GM12801 (cell line): Measurements from ENCODE around the gene GARIN5A.

Source experiments
- CTCF ChIP-seq: IDR thresholded peaks from one replicate; pipeline ENCODE4 v1.5.1; 2011; ENCODE audit warnings: control low read depth; ENCODE audit not compliant: insufficient read length; ENCODE audit errors: extremely low read depth

The GARIN5A gene

GRCh38 chr19:50428772-50429463 is 47.7 kb downstream of the GARIN5A start:
- no peak for TF ChIP-seq CTCF

- TF ChIP-seq CTCF, result no peak
Observed at GRCh38 chr19:50427997-50428425, 48.6 kb downstream of the GARIN5A start.

DNA sequence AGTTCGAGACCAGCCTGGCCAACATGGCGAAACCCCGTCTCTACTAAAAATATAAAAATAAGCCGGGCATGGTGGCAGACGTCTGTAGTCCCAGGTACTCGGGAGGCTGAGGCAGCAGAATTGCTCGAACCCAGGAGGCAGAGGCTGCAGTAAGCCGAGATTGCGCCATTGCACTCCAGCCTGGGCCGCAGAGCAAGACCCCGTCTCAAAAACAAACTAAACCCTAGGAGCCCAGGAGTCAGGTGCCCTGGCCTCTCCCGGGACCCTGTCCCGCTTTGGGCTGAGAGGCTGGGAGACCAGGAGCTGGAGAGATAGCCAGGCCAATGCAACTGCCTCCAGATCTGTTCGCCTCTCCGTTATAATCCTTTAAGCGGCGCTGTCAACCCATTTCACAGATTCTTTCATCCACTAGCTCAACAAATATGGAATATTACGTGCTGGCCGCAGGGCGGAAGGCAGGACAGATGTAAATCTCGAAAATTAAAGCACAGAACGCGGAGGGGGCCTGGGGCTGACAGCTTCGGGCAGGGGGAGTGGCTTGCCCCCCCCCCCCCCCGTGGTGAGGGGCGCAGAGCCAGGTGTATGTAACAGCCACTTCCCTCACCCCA is 49.2 kb downstream of the GARIN5A start:
- no peak for TF ChIP-seq CTCF

DNA sequence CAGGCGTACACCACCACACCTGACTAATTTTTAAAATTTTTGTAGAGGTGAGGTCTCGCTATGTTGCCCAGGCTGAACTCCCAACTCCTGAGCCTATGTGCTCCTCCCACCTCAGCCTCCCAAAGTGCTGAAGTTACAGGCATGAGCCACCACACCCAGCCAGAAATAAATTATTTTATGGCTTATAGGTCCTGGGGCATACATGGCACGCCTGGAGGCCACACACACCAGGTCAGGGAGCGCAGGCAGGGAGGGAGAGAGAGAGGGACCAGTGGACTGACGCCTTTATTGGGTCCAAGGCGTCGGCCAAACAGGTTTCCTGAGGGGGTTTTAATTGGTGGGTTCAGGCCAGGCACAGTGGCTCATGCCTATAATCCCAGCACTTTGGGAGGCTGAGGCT is 51.1 kb downstream of the GARIN5A start:
- no peak for TF ChIP-seq CTCF

- TF ChIP-seq CTCF, result no peak
Observed at GRCh38 chr19:50423279-50424113, 53.2 kb downstream of the GARIN5A start.

DNA sequence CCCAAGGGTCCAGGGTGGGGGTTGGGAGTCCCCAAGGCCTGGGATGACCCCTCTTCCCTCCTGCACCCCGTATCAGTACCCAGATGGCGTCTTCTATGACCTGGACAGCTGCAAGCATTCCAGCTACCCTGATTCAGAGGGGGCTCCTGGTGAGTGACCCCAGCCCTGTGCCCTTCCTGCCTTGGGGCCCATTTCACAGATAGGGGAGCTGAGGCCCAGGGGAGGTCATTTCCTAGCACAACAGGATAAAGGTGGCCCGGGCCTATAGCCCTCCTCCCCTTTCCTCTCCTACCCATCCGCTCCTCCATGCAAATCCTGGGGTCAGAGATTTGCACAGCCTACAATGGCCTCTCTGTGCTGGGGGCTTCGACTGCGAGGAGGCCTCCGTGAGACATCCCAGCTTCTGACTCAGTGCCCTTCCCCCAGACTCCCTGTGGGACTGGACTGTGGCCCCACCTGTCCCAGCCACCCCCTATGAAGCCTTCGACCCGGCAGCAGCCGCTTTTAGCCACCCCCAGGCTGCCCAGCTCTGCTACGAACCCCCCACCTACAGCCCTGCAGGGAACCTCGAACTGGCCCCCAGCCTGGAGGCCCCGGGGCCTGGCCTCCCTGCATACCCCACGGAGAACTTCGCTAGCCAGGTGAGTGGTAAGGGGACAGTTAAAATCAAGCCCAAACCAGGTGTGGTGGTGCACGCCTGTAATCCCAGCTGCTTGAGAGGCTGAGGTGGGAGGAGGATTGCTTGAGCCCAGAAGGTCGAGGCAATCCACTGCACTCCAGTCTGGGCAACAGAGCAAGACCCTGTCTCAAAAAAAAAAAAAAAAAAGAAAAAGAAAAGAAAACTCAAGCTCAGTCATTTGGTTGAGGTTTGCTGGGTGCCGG is 54.0 kb downstream of the GARIN5A start:
- no peak for TF ChIP-seq CTCF
